HG03342 (cell line): ENCODE data around the gene ARHGAP26.
A peak's percentile ranks its signal among the peaks of the same experiment; 100 is the strongest.

ENCODE experiments used
- ATAC-seq: cut with Tn5 transposase; IDR thresholded peaks from one replicate; pipeline ENCODE4 v1.9.1; 2021; ENCODE audit warnings: mild to moderate bottlenecking, moderate library complexity; ENCODE audit not compliant: unreplicated experiment

ARHGAP26 gene

DNA sequence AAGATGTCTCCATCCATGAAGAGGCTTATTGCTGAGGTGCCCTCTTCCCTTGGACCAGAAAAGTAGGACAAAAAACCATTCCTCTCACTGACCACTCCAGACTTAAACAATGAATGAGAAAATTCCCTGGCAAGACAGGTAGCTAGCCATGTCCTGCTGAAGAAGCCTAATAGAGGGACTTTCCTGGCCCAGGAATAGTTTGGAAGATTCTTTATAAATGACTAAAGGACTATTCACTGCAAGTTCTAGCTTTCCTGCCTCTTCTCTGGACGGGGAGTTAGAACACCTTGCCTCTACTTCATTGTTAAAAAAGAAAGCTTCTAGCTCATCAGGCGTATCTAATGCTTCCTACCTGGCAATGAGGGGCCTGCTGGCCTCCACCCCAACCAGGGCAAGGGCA is 479.7 kb downstream of the ARHGAP26 start:
- ATAC-seq: no peak

- no peak for ATAC-seq
Observed at GRCh38 chr5:143251190-143251589, 481.0 kb downstream of the ARHGAP26 start.

DNA sequence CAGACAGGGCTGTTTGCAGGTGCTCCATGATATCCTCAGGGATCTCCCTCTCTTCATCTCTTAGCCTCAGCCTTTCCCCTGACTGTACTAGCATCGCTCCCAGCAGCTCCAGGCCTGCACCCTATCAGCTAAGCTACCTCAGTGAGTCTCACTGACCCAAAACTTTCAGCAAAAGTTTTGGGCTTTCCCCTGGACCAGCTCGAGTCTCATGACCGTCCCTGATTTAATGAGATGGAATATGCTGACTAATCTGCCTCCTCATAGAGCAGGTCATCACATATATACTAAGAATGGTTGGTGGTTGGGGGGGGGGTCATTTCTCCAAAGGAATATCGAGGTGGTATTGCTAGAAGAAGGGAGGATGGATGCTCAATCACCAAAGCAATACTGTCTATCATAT is 481.8 kb downstream of the ARHGAP26 start:
- no peak for ATAC-seq

- ATAC-seq: no peak
Observed at GRCh38 chr5:143254819-143255218, 484.6 kb downstream of the ARHGAP26 start.

DNA sequence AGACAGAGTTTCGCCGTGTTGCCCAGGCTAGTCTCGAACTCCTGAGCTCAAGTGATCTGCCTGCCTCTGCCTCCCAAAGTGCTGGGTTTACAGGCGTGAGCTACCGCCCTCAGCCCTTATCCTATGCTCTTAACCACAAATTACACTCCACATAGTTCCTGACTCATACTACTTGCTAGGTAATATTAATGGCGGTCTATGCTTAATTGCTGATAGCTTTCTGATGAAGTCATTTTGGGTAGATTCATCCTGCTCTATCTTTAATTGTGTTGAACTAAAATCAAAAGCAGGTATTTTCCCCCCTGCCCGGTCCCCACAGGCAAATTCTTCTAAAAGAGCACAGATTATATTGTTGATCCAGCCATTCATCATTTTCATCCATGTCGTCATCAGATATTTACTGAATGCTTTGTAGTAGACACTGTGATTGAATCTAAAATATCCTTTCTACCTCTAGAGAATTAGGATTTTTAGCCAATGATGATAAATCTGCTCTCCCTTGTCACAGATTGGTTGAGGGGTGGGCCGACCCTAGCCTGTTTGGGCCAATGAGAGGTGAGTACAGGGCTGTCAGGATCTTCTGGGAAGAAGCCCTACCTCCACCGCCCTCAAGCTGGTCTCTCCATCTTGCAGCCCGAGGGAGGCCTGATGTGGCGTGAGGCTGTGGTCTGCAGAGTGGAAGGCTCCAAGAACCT is 488.5 kb downstream of the ARHGAP26 start:
- no peak for ATAC-seq

DNA sequence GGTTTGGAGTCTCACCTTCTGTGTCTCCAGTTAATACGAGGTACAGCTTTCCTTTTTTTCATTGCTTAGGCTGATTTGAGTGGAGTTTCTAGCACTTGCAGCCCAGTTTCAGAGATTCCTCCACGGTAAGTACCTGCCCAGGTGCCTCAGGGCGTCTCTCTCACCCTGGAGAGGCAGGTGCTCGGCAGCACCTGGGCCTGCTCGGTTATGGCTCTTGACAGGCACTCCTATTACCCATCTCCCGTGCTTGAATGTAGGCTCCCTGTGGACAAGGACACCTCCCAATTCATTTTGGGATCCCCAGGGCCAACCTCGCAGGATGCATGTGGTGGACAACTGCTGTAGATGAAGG is 489.1 kb downstream of the ARHGAP26 start:
- no peak for ATAC-seq

- ATAC-seq: no peak
Observed at GRCh38 chr5:143261748-143262392, 491.7 kb downstream of the ARHGAP26 start.

- peak; percentile 66 for ATAC-seq
Observed at GRCh38 chr5:143262393-143263174, 492.4 kb downstream of the ARHGAP26 start.

GRCh38 chr5:143263272-143263810 is 493.2 kb downstream of the ARHGAP26 start:
- no peak for ATAC-seq

GRCh38 chr5:143265995-143266394 is 495.8 kb downstream of the ARHGAP26 start:
- no peak for ATAC-seq

DNA sequence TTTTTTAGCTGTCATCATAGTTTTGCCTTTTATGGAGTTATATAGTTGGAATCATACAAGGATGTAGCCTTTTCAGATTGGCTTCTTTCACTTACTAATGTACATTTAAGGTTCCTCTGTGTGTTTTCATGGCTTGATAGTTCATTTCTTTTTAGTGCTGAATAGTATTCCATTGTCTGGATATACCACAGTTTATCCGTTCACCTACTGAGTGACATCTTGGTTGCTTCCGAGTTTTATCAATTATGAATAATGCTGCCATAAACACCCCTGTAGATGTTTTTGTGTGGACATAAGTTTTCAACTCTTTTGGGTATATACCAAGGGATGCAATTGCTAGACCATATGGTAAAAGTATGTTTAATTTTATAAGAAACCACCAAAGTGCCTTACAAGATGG is 497.0 kb downstream of the ARHGAP26 start:
- ATAC-seq: no peak

GRCh38 chr5:143268388-143268787 is 498.2 kb downstream of the ARHGAP26 start:
- no peak for ATAC-seq

DNA sequence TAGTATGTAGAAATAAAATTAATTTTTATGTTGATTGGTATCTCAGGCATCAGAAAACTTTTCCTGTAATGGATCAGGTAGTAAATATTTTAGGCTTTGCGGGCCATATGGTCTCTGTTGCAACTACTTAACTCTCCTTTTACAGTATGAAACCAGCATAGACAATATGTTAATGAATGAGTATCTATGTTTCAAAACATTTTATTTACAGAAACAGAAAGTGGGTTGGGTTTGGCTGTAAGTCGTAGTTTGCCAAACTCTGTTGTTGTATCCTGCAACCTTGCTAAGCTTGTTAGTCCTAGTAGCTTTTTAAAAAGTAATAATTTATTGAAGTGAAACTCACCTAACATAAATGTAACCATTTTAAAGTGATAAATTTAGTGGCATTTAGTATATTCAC is 501.3 kb downstream of the ARHGAP26 start:
- peak; percentile 65 for ATAC-seq

DNA sequence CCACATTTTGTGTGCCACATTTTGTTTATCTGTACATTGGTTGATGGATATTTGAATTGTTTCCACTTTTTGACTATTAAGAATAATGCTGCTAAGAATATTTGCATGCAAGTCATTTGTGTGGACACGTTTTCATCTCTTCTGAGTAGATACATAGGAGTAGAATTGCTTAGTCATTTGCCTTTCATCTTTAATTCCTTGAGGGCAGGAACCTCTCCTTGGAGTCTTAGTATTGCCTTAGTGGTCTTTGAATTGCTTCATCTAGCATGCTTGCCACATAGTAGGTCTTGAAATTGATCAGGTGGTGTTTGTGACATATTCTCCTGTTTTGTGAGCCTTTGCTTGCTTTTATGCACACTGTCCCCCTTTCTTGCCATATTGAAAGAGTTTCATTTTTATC is 504.8 kb downstream of the ARHGAP26 start:
- ATAC-seq: no peak

DNA sequence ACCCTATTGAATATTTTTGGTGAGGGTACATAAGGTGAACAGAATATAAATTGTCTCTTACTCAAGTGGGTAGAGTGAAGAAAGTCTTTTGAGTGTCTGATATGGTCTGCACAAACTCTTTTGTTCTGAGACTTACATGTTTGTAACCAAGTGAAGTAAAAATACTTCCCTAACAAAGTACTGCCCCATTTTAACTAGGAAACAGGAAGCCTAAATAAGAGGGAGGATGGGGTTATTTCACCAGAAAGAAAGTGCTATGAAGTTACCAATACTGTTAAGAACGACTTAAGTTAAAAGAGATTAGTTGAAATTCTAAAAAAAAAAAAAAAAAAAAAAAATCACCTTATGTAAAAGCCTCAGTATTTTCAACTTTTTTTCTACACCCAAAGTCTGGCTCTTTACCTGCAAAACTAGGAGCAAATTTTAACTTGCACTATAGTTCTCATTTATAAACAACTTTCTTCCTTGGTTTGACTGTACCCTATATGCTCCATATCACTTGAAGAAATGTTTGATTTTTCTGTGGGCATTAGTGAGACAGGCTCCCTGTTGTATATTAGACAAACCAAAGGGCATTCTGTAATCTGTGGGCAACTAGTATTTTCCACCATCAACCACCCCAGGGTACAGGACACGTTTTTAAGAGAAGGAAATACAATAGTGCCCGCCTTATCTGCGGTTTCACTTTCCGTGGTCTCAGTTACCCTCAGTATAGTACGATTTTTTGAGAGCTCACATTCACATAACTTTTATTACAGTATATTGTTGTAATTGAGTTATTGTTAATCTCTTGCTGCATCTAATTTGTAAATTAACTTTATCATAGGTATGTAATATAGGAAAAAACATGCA is 505.6 kb downstream of the ARHGAP26 start:
- ATAC-seq: no peak

DNA sequence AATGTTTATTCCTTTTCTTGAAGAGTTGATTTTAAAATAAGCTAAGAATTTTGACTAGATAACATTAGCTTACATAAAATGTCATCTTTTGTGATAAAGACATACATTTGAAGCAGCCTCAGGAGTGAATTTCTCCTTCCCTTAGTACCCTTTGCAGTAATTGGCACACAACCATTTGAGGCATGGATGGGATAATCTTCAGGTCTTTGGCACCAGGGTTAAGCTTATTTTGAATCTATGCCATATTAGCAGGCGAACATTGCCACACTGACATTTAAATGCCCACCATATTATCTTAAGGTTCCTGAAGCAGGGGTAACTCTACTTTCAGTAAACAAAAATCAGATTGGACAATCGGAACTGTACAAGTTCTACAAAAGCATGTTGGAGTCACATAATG is 507.4 kb downstream of the ARHGAP26 start:
- no peak for ATAC-seq
